HCT116 (cell line): ENCODE results near the gene MGST3. TPM values are rescaled to one million over a fixed set of nuclear protein-coding genes. Genes with fewer than 3 reads are reported as not detected.
"Not testable (repeated sequence)": the region's sequence is repeated elsewhere in the genome, so short reads cannot be mapped to it uniquely, and the experiment has no call there.

Source experiments
- ATAC-seq: fragments of 200-7000 bp; cut with Tn5 transposase; 2 replicates; pipeline ENCODE4 v1.9.1; 2020; ENCODE audit warnings: mild to moderate bottlenecking, moderate library complexity
- BruUV-seq: library from RNA; stranded (reverse); fragments of 400-500 nt; replicated peaks from 2 replicates; lab custom pipeline; 2021; lab: Mats Ljungman, UMichigan
- CTCF ChIA-PET: fragments of 300-600 bp; sonication (Branson Sonifier 250); formaldehyde crosslinking; loops from one replicate; lab custom pipeline; 2021; ENCODE audit warnings: antibody characterized with exemption; lab: Charles Lee
- POLR2A ChIA-PET: fragments of 300-600, 350-600 bp; sonication (Branson Sonifier 250); formaldehyde crosslinking; loops from one replicate; lab custom pipeline; 2021; ENCODE audit warnings: antibody characterized with exemption; lab: Charles Lee
- RAD21 ChIA-PET, 2 experiments: fragments of 300-600 bp; sonication (Branson Sonifier 250); formaldehyde crosslinking; loops; one replicate each; lab custom pipeline; 2023; ENCODE audit warnings: low total read pairs in 2 of 2; ENCODE audit not compliant: uncharacterized antibody in 2 of 2, unreplicated experiment in 2 of 2, low non-redundant PET in 1 of 2; lab: Charles Lee
- DNase-seq: peaks from one replicate; pipeline ENCODE4 v3.0.0-alpha.2; 2010; ENCODE audit warnings: low read depth, low spot score
- H2AFZ ChIP-seq: fragments of 200-600 bp; shearing (Covaris generic), sonication (generic); 2 replicates; pipeline ENCODE4 v1.6.1; 2017; ENCODE audit warnings: low read depth, mixed run types, mixed read lengths, antibody characterized with exemption, low read length; ENCODE audit not compliant: poor library complexity, severe bottlenecking
- H3K27ac ChIP-seq: 2 replicates; pipeline ENCODE4 v1.5.1; 2012; ENCODE audit warnings: low read depth, low read length
- H3K27me3 ChIP-seq: fragments of 200-600 bp; sonication (generic); 2 replicates; pipeline ENCODE4 v1.6.1; 2016; ENCODE audit warnings: mixed run types, low read length, mixed read lengths; ENCODE audit not compliant: insufficient read depth
- H3K36me3 ChIP-seq, 2 experiments: fragments of 200-500 bp in 1 of 2; fragments of 200-600 bp in 1 of 2; sonication (Bioruptor generic) in 1 of 2; sonication (generic) in 1 of 2; 2 replicates each; pipeline versions ENCODE4 v1.5.1 to v1.6.1; 2014 to 2016; ENCODE audit warnings: low read length in 2 of 2, inconsistent platforms in 1 of 2, mixed read lengths in 1 of 2, mixed run types in 1 of 2; ENCODE audit not compliant: insufficient read depth in 2 of 2, control insufficient read depth in 1 of 2
- H3K4me1 ChIP-seq, 2 experiments: fragments of 200-600 bp in 1 of 2; sonication (generic) in 1 of 2; 2 replicates each; pipeline versions ENCODE4 v1.5.1 to v1.6.1; 2012 to 2017; ENCODE audit warnings: low read length in 2 of 2, inconsistent platforms in 1 of 2, mild to moderate bottlenecking in 1 of 2, mixed read lengths in 1 of 2, mixed run types in 1 of 2, moderate library complexity in 1 of 2; ENCODE audit not compliant: insufficient read depth in 2 of 2, control insufficient read depth in 1 of 2
- H3K4me2 ChIP-seq: fragments of 200-600 bp; sonication (generic); 2 replicates; pipeline ENCODE4 v1.6.1; 2017; ENCODE audit warnings: mixed run types, low read length, mixed read lengths
- H3K4me3 ChIP-seq, 2 experiments: fragments of 200-600 bp in 1 of 2; sonication (generic) in 1 of 2; replicated peaks in 1 of 2; 2 replicates each; pipeline ENCODE4 v1.5.1; 2011 to 2016; ENCODE audit warnings: low read length in 2 of 2, control low read depth in 1 of 2, low read depth in 1 of 2, mild to moderate bottlenecking in 1 of 2, mixed read lengths in 1 of 2, mixed run types in 1 of 2
- H3K79me2 ChIP-seq: fragments of 200-600 bp; sonication (generic); 2 replicates; pipeline ENCODE4 v1.6.1; 2017; ENCODE audit warnings: mild to moderate bottlenecking, mixed run types, low read length, moderate library complexity, mixed read lengths; ENCODE audit not compliant: insufficient read depth
- H3K9ac ChIP-seq: fragments of 200-600 bp; sonication (generic); 2 replicates; pipeline ENCODE4 v1.6.1; 2016; ENCODE audit warnings: low read length, mixed read lengths
- H3K9me2 ChIP-seq: fragments of 200-600 bp; sonication (generic), shearing (Covaris generic); 2 replicates; pipeline ENCODE4 v1.6.1; 2017; ENCODE audit warnings: mixed run types, mild to moderate bottlenecking, moderate library complexity; ENCODE audit not compliant: insufficient read depth
- H3K9me3 ChIP-seq, 2 experiments: fragments of 200-500 bp in 1 of 2; fragments of 200-600 bp in 1 of 2; sonication (Bioruptor generic) in 1 of 2; sonication (generic) in 1 of 2; 2 replicates each; pipeline ENCODE4 v1.6.1; 2014 to 2017; ENCODE audit warnings: low read length in 2 of 2, mixed read lengths in 2 of 2, inconsistent platforms in 1 of 2, low read depth in 1 of 2, mild to moderate bottlenecking in 1 of 2, mixed run types in 1 of 2, moderate library complexity in 1 of 2; ENCODE audit not compliant: control insufficient read depth in 1 of 2, insufficient read depth in 1 of 2
- H4K20me1 ChIP-seq: fragments of 200-600 bp; sonication (generic), shearing (Covaris generic); 2 replicates; pipeline ENCODE4 v1.6.1; 2017; ENCODE audit warnings: mixed run types, mild to moderate bottlenecking, moderate library complexity; ENCODE audit not compliant: insufficient read depth
- CBX3 ChIP-seq: IDR thresholded peaks from 2 replicates; pipeline ENCODE4 v1.6.1; 2012; ENCODE audit warnings: low read depth
- CEBPB ChIP-seq: IDR thresholded peaks from 2 replicates; pipeline ENCODE4 v1.6.1; 2012; ENCODE audit warnings: low read depth
- EGR1 ChIP-seq: IDR thresholded peaks from 2 replicates; pipeline ENCODE4 v1.6.1; 2012; ENCODE audit warnings: low read depth
- ELF1 ChIP-seq: IDR thresholded peaks from 2 replicates; pipeline ENCODE4 v1.6.1; 2012; ENCODE audit warnings: low read depth, borderline replicate concordance
- EZH2 ChIP-seq: fragments of 200-600 bp; sonication (generic); IDR thresholded peaks from 2 replicates; pipeline ENCODE4 v1.6.1; 2017; ENCODE audit warnings: antibody characterized with exemption, mixed run types
- EZH2phosphoT487 ChIP-seq: fragments of 200-600 bp; IDR thresholded peaks from 2 replicates; pipeline ENCODE4 v1.6.1; 2018; ENCODE audit warnings: antibody characterized with exemption, borderline replicate concordance
- FOSL1 ChIP-seq: IDR thresholded peaks from 2 replicates; pipeline ENCODE4 v1.6.1; 2012; ENCODE audit warnings: low read depth
- JUND ChIP-seq: IDR thresholded peaks from 2 replicates; pipeline ENCODE4 v1.6.1; 2012
- MAX ChIP-seq: IDR thresholded peaks from 2 replicates; pipeline ENCODE4 v1.6.1; 2012
- POLR2A ChIP-seq: IDR thresholded peaks from 2 replicates; pipeline ENCODE4 v1.7.0; 2011; ENCODE audit warnings: borderline replicate concordance; ENCODE audit not compliant: insufficient read depth, insufficient read length; ENCODE audit errors: extremely low read depth
- POLR2AphosphoS5 ChIP-seq: IDR thresholded peaks from 2 replicates; pipeline ENCODE4 v1.6.1; 2011; ENCODE audit warnings: mild to moderate bottlenecking, low read depth, low read length, moderate library complexity
- RAD21 ChIP-seq: IDR thresholded peaks from 2 replicates; pipeline ENCODE4 v1.6.1; 2012; ENCODE audit warnings: low read depth, mild to moderate bottlenecking
- SIN3A ChIP-seq: IDR thresholded peaks from 2 replicates; pipeline ENCODE4 v1.6.1; 2012; ENCODE audit warnings: low read depth
- ZFX ChIP-seq: fragments of 450-650 bp; IDR thresholded peaks from 2 replicates; pipeline ENCODE4 v1.6.1; 2017
- intact Hi-C: fragments of 100-400 bp; cut with micrococcal nuclease; formaldehyde crosslinking; loops from 2 replicates; pipeline ENCODE4 v1.10.0; 2022
- total RNA-seq: library from RNA; stranded (reverse); gene quantifications from one replicate; pipeline ENCODE4 v1.2.1, GENCODE V29; 2021; ENCODE audit not compliant: unreplicated experiment
- TF ChIP-seq, protein P1 (sequence below): IDR thresholded peaks from 2 replicates; pipeline ENCODE4 v1.6.1; 2011; ENCODE audit warnings: mild to moderate bottlenecking, low read length, moderate library complexity; ENCODE audit not compliant: insufficient replicate concordance; ENCODE audit errors: extremely low read depth

MGST3 gene
- total RNA-seq, 1 experiment from 2014 or later: 93.7 TPM

- intact Hi-C loops: no loop called here
- Histone ChIP-seq H3K4me2 (no peak overlapping the region), H3K27ac (no peak overlapping the region), H3K36me3 (peaks cover 5 to 10% of the 10 kb centered on the region in 2 experiments; a peak in 1 of 4 replicates), H3K9me3 (no peaks in the 10 kb centered on the region), H3K4me1 (peaks cover 1 to 13% of the 10 kb centered on the region in 2 experiments; a peak in 3 of 4 replicates), H3K9me2 (no peaks in the 10 kb centered on the region), H3K9ac (no peak overlapping the region), H3K4me3 (no peak overlapping the region), H3K79me2 (no peaks in the 10 kb centered on the region), H3K27me3 (no peaks in the 10 kb centered on the region), H4K20me1 (no peaks in the 10 kb centered on the region), H2AFZ (no peak overlapping the region)
- BruUV-seq: no TSS peak
- POLR2A ChIA-PET: no interaction called here
- TF ChIP-seq ZFX (no peak), POLR2A (no peak), FOSL1 (no peak), MAX (no peak), ELF1 (no peak), CEBPB (no peak), EZH2phosphoT487 (no peak), SIN3A (no peak), JUND (no peak), EGR1 (no peak), POLR2AphosphoS5 (no peak), RAD21 (no peak), EZH2 (no peak), CBX3 (no peak)
- TF ChIP-seq, protein P1, sequence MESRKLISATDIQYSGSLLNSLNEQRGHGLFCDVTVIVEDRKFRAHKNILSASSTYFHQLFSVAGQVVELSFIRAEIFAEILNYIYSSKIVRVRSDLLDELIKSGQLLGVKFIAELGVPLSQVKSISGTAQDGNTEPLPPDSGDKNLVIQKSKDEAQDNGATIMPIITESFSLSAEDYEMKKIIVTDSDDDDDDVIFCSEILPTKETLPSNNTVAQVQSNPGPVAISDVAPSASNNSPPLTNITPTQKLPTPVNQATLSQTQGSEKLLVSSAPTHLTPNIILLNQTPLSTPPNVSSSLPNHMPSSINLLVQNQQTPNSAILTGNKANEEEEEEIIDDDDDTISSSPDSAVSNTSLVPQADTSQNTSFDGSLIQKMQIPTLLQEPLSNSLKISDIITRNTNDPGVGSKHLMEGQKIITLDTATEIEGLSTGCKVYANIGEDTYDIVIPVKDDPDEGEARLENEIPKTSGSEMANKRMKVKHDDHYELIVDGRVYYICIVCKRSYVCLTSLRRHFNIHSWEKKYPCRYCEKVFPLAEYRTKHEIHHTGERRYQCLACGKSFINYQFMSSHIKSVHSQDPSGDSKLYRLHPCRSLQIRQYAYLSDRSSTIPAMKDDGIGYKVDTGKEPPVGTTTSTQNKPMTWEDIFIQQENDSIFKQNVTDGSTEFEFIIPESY: no peak
- CTCF ChIA-PET: no interaction called here
- RAD21 ChIA-PET: no interaction called here
- DNase-seq (no peak), ATAC-seq (no peak)
These were observed 20.1 kb downstream of the MGST3 start for GRCh38 chr1:165650981-165651625.

DNA sequence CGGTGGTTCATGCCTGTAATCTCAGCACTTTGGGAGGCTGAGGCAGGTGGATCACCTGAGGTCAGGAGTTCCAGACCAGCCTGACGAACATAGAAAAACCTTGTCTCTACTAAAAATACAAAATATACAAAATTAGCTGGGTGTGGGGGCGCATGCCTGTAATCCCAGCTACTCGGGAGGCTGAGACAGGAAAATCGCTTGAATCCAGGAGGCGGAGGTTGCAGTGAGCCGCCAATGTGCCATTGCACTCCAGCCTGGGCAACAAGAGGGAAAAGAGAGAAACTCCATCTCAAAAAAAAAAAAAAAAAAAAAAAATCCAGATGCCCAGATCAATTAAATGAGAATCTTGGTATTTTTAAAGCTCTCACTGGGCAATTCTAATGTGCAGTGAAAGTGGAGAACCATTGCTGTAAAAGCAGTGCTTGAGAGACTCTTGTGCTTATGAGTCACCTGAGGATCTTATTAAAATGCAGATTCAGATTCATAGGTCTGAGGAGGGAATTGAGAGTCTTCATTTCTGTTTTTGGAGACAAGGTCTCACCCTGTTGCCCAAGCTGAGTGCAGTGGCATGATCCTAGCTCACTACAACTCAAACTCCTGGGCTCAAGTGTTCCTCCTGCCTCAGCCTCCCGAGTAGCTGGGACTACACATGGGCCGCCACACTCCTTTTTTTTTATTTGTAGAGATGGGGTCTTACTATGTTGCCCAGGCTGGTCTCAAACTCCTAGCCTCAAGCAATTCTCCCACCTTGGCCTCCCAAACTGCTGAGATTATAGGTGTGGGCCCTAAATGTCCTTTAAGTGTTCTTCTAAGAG is 27.9 kb downstream of the MGST3 start:
- H3K9me3 ChIP-seq, BruUV-seq, H3K9me2 ChIP-seq, H4K20me1 ChIP-seq, H2AFZ ChIP-seq, H3K4me3 ChIP-seq, H3K27ac ChIP-seq, H3K79me2 ChIP-seq, H3K27me3 ChIP-seq, POLR2A ChIA-PET, H3K4me1 ChIP-seq, H3K4me2 ChIP-seq, DNase-seq, intact Hi-C loops, ATAC-seq, H3K9ac ChIP-seq, RAD21 ChIA-PET: not testable (repeated sequence)
- H3K36me3 ChIP-seq: peaks cover 7 to 19% of the 10 kb centered on the region in 2 experiments; a peak in 3 of 4 replicates
- CTCF ChIA-PET: interaction anchor here (1.6 kb wide), 1 partner anchor 9 kb away, joined by 3 read pairs; no protein-coding TSS in a partner anchor
